Uterus (tissue), 2 donors: ENCODE results near the gene PTCH2.

ENCODE experiments used
- CTCF ChIP-seq, 4 experiments: fragments of 200-600 bp in 2 of 4; fragments of 450-650 bp in 2 of 4; sonication (generic) in 2 of 4; IDR thresholded peaks; one replicate each; pipeline ENCODE4 v1.5.1; 2016 to 2019; ENCODE audit warnings: antibody characterized with exemption in 4 of 4, mild to moderate bottlenecking in 2 of 4, moderate library complexity in 1 of 4
- POLR2A ChIP-seq, 2 donors: fragments of 450-650 bp; IDR thresholded peaks; one replicate each; pipeline ENCODE4 v1.6.1; 2016; ENCODE audit warnings: antibody characterized with exemption in 2 of 2, mild to moderate bottlenecking in 1 of 2, moderate library complexity in 1 of 2

- TF ChIP-seq CTCF (IDR thresholded peaks at IDR 0.05) = no peak
- TF ChIP-seq POLR2A (IDR thresholded peaks at IDR 0.05) = no peak
Measured at GRCh38 chr1:44820328-44821239, 22.5 kb downstream of the PTCH2 start.
